WI38 (cell line): ENCODE data around the gene PHKA1.
"Not testable (repeated sequence)": the region's sequence is repeated elsewhere in the genome, so short reads cannot be mapped to it uniquely, and the experiment has no call there.

Source experiments
- H3K4me3 ChIP-seq: 2 replicates; pipeline ENCODE4 v1.5.1; 2011; ENCODE audit warnings: low read depth, mild to moderate bottlenecking, control low read depth, low read length
- CTCF ChIP-seq: IDR thresholded peaks from 2 replicates; pipeline ENCODE4 v1.5.1; 2012; ENCODE audit warnings: low read depth, mild to moderate bottlenecking, control low read depth, low read length

PHKA1 gene

GRCh38 chrX:72568406-72569092 lies 145.6 kb downstream of the PHKA1 start:
- no peak overlapping the region for H3K4me3 ChIP-seq
- no peak for TF ChIP-seq CTCF

GRCh38 chrX:72566448-72566847 lies 147.7 kb downstream of the PHKA1 start:
- H3K4me3 ChIP-seq, result no peak overlapping the region
- TF ChIP-seq CTCF, result no peak

GRCh38 chrX:72559655-72560054 lies 154.5 kb downstream of the PHKA1 start:
- not testable (repeated sequence) for H3K4me3 ChIP-seq

- no peak overlapping the region for H3K4me3 ChIP-seq
- TF ChIP-seq CTCF, result no peak
Observed at GRCh38 chrX:72554448-72555140, 159.5 kb downstream of the PHKA1 start.

GRCh38 chrX:72552443-72552842 lies 161.7 kb downstream of the PHKA1 start:
- not testable (repeated sequence) for H3K4me3 ChIP-seq

GRCh38 chrX:72545990-72546389 lies 168.1 kb downstream of the PHKA1 start:
- TF ChIP-seq CTCF, result no peak
- H3K4me3 ChIP-seq, result no peak overlapping the region

GRCh38 chrX:72540318-72540717 lies 173.8 kb downstream of the PHKA1 start:
- H3K4me3 ChIP-seq, result no peak overlapping the region

GRCh38 chrX:72539822-72540221 lies 174.3 kb downstream of the PHKA1 start:
- no peak overlapping the region for H3K4me3 ChIP-seq

More at GRCh38 chrX:72540318-72540717, 173.8 kb downstream of the PHKA1 start:
- no peak for TF ChIP-seq CTCF

More at GRCh38 chrX:72539822-72540221, 174.3 kb downstream of the PHKA1 start:
- no peak for TF ChIP-seq CTCF
